Keratinocyte (primary cell): ENCODE data around the gene CASP6. TPM values are rescaled to one million over a fixed set of nuclear protein-coding genes. Genes with fewer than 3 reads are reported as not detected.

Source experiments
- DNase-seq: peaks from one replicate; pipeline ENCODE4 v3.0.0-alpha.2; 2011; ENCODE audit warnings: low read depth, missing footprints, low spot score
- FAIRE-seq: peaks from 2 replicates; lab custom pipeline; 2011; peaks lifted over from hg19 to GRCh38; lab: Jason Lieb, UNC
- H2AFZ ChIP-seq: 2 replicates; pipeline ENCODE4 v1.6.0; 2012; ENCODE audit warnings: low read length, control low read depth, inconsistent platforms; ENCODE audit not compliant: control insufficient read depth
- H3K27ac ChIP-seq: 2 replicates; pipeline ENCODE4 v1.5.1; 2011; ENCODE audit warnings: low read length; ENCODE audit not compliant: control insufficient read depth, insufficient read depth
- H3K27me3 ChIP-seq: 3 replicates; pipeline ENCODE4 v1.6.0; 2011; ENCODE audit warnings: low read length; ENCODE audit not compliant: control insufficient read depth, insufficient read depth; ENCODE audit errors: extremely low read depth
- H3K36me3 ChIP-seq, 2 experiments: 2 replicates in 1 of 2; 3 replicates in 1 of 2; pipeline ENCODE4 v1.5.1; 2011; ENCODE audit warnings: low read length in 2 of 2, mild to moderate bottlenecking in 1 of 2; ENCODE audit not compliant: control insufficient read depth in 2 of 2, insufficient read depth in 2 of 2; ENCODE audit errors: extremely low read depth in 1 of 2
- H3K4me1 ChIP-seq: 3 replicates; pipeline ENCODE4 v1.5.1; 2011; ENCODE audit warnings: low read length; ENCODE audit not compliant: control insufficient read depth, insufficient read depth; ENCODE audit errors: extremely low read depth
- H3K4me2 ChIP-seq: 3 replicates; pipeline ENCODE4 v1.6.0; 2011; ENCODE audit warnings: low read depth, low read length; ENCODE audit not compliant: control insufficient read depth, insufficient read depth; ENCODE audit errors: extremely low read depth
- H3K4me3 ChIP-seq, 3 experiments: fragments of 200-600 bp in 1 of 3; sonication (generic) in 1 of 3; 2 replicates in 2 of 3; 3 replicates in 1 of 3; pipeline ENCODE4 v1.5.1; 2011 to 2016; ENCODE audit warnings: low read length in 3 of 3, mild to moderate bottlenecking in 3 of 3, control low read depth in 2 of 3, inconsistent platforms in 1 of 3, low read depth in 1 of 3, mixed read lengths in 1 of 3, mixed run types in 1 of 3, moderate library complexity in 1 of 3; ENCODE audit not compliant: control insufficient read depth in 2 of 3, insufficient read depth in 2 of 3; ENCODE audit errors: extremely low read depth in 1 of 3
- H3K79me2 ChIP-seq: 2 replicates; pipeline ENCODE4 v1.6.0; 2012; ENCODE audit warnings: low read length; ENCODE audit not compliant: control insufficient read depth, insufficient read depth
- H3K9ac ChIP-seq: 3 replicates; pipeline ENCODE4 v1.6.0; 2011; ENCODE audit warnings: low read length; ENCODE audit not compliant: control insufficient read depth, insufficient read depth; ENCODE audit errors: extremely low read depth
- H3K9me1 ChIP-seq: 3 replicates; pipeline ENCODE4 v1.6.0; 2011; ENCODE audit warnings: low read length; ENCODE audit not compliant: control insufficient read depth, insufficient read depth; ENCODE audit errors: extremely low read depth
- H3K9me3 ChIP-seq: 2 replicates; pipeline ENCODE4 v1.5.1; 2012; ENCODE audit warnings: low read depth, low read length; ENCODE audit not compliant: control insufficient read depth
- H4K20me1 ChIP-seq: 3 replicates; pipeline ENCODE4 v1.6.0; 2011; ENCODE audit warnings: low read length; ENCODE audit not compliant: control insufficient read depth, insufficient read depth; ENCODE audit errors: extremely low read depth
- CTCF ChIP-seq, 3 experiments: IDR thresholded peaks in 1 of 3; conservative IDR thresholded peaks in 1 of 3; optimal IDR thresholded peaks in 1 of 3; 2 replicates in 2 of 3; 3 replicates in 1 of 3; pipeline versions ENCODE3 to v1.5.1; 2011; ENCODE audit warnings: low read length in 3 of 3, mild to moderate bottlenecking in 3 of 3, moderate library complexity in 2 of 3, control low read depth in 1 of 3, inconsistent platforms in 1 of 3; ENCODE audit not compliant: insufficient read depth in 2 of 3; ENCODE audit errors: extremely low read depth in 1 of 3
- EZH2 ChIP-seq: IDR thresholded peaks from one replicate; pipeline ENCODE4 v1.6.1; 2012; ENCODE audit warnings: inconsistent platforms, mild to moderate bottlenecking, low read length, moderate library complexity
- dilution Hi-C: fragments of 300-500 bp; cut with MboI; formaldehyde crosslinking; loops from one replicate; pipeline ENCODE4 v1.7.0; 2020; ENCODE audit warnings: low sequenced_read_pairs; ENCODE audit not compliant: extremely low pct_ligation_motif_present
- polyA plus RNA-seq, 5 experiments: library from polyadenylated mRNA; depleted of rRNA in 3 of 5; stranded (reverse) in 3 of 5; stranded (forward) in 1 of 5; unstranded in 1 of 5; fragments of >200 nt; gene quantifications; 1 replicate in 1 of 5; 2 replicates in 3 of 5; 3 replicates in 1 of 5; pipeline versions ENCODE4 v1.2.1 to v1.2.3, GENCODE V29; 2011 to 2012; ENCODE audit warnings: missing spikeins in 2 of 5, low read depth in 1 of 5, low replicate concordance in 1 of 5

The CASP6 gene
- polyA plus RNA-seq, 1 donor (not counting 4 experiments of a cell fraction or from before 2014, with no cell fraction given): 52.0 TPM

- Histone ChIP-seq H3K4me1 (no peaks in the 10 kb centered on the region), H3K9me3 (no peaks in the 10 kb centered on the region), H3K9me1 (no peaks in the 10 kb centered on the region), H3K9ac (no peak overlapping the region), H3K36me3 (peaks cover 0 to 14% of the 10 kb centered on the region in 2 experiments), H3K27me3 (no peaks in the 10 kb centered on the region), H3K4me3 (no peak overlapping the region), H4K20me1 (no peaks in the 10 kb centered on the region), H3K79me2 (peaks cover 11% of the 10 kb centered on the region), H3K4me2 (no peak overlapping the region), H3K27ac (no peak overlapping the region), H2AFZ (no peak overlapping the region)
- TF ChIP-seq EZH2 (no peak), CTCF (optimal IDR thresholded peaks at IDR 0.05 in 1 of 3, IDR thresholded peaks at IDR 0.05 in 1 of 3, conservative IDR thresholded peaks at IDR 0.05 in 1 of 3; ENCODE audit: extremely low read depth in 1 of 3, insufficient read depth in 2 of 3, low read length in 3 of 3) (no peak)
- DNase-seq: no peak
- FAIRE-seq: no peak
- dilution Hi-C loops: no loop called here
Measured at GRCh38 chr4:109718759-109719158, 15.5 kb upstream of the CASP6 start.

GRCh38 chr4:109713500-109713899 lies 10.3 kb upstream of the CASP6 start:
- Histone ChIP-seq H3K4me1 (no peaks in the 10 kb centered on the region), H2AFZ (no peak overlapping the region), H3K36me3 (peaks cover 0 to 7% of the 10 kb centered on the region in 2 experiments), H3K27me3 (no peaks in the 10 kb centered on the region), H4K20me1 (no peaks in the 10 kb centered on the region), H3K9me1 (no peaks in the 10 kb centered on the region), H3K4me2 (no peak overlapping the region), H3K4me3 (no peak overlapping the region), H3K27ac (no peak overlapping the region), H3K79me2 (no peaks in the 10 kb centered on the region), H3K9ac (no peak overlapping the region), H3K9me3 (no peaks in the 10 kb centered on the region)
- no peak for FAIRE-seq
- TF ChIP-seq EZH2: no peak
- dilution Hi-C loops: no loop called here
- DNase-seq: no peak

- dilution Hi-C loops: no loop called here
- TF ChIP-seq EZH2 (no peak), CTCF (optimal IDR thresholded peaks at IDR 0.05 in 1 of 3, IDR thresholded peaks at IDR 0.05 in 1 of 3, conservative IDR thresholded peaks at IDR 0.05 in 1 of 3; ENCODE audit: extremely low read depth in 1 of 3, insufficient read depth in 2 of 3, low read length in 3 of 3) (no peak)
- FAIRE-seq (no peak), DNase-seq (no peak)
- Histone ChIP-seq H3K4me2 (no peak overlapping the region), H2AFZ (no peak overlapping the region), H3K27me3 (no peaks in the 10 kb centered on the region), H3K4me1 (no peaks in the 10 kb centered on the region), H3K9ac (no peak overlapping the region), H3K9me3 (no peaks in the 10 kb centered on the region), H3K79me2 (no peaks in the 10 kb centered on the region), H3K4me3 (no peak overlapping the region), H4K20me1 (no peaks in the 10 kb centered on the region), H3K9me1 (no peaks in the 10 kb centered on the region), H3K27ac (no peak overlapping the region), H3K36me3 (peaks cover 0 to 3% of the 10 kb centered on the region in 2 experiments)
Measured at GRCh38 chr4:109708990-109709389, 5.7 kb upstream of the CASP6 start.
